Activated T-helper 2 cell treated with anti-CD3 and anti-CD28 coated beads, Interferon-gamma antibody, Interleukin-2, Interleukin-4, amounts not matched to agents 10 μg/mL and 5 μg/mL and 100 μg/mL, durations not matched to agents 14 hours and 24 hours and 36 hours (primary cell): ENCODE measurements around the gene ZC2HC1C. TPM values are rescaled to one million over a fixed set of nuclear protein-coding genes. Genes with fewer than 3 reads are reported as not detected.
A peak's percentile ranks its signal among the peaks of the same experiment; 100 is the strongest.

Source experiments
- DNase-seq: peaks from one replicate; pipeline ENCODE4 v3.0.0; 2021; ENCODE audit warnings: low spot score
- H3K27ac Mint-ChIP-seq: one replicate; pipeline ENCODE4 v1.8.0; 2021; ENCODE audit warnings: mixed read lengths
- H3K27me3 Mint-ChIP-seq: one replicate; pipeline ENCODE4 v1.8.0; 2021; ENCODE audit warnings: low read depth, mixed read lengths
- H3K36me3 Mint-ChIP-seq: one replicate; pipeline ENCODE4 v1.8.0; 2021; ENCODE audit warnings: low read depth, mixed read lengths
- H3K4me1 Mint-ChIP-seq: one replicate; pipeline ENCODE4 v1.8.0; 2021; ENCODE audit warnings: low read depth, mixed read lengths
- H3K4me3 Mint-ChIP-seq: one replicate; pipeline ENCODE4 v1.8.0; 2021; ENCODE audit warnings: low read depth, mild to moderate bottlenecking, moderate library complexity, mixed read lengths
- H3K9me3 Mint-ChIP-seq: one replicate; pipeline ENCODE4 v1.8.0; 2021; ENCODE audit warnings: mixed read lengths
- intact Hi-C: fragments of 100-400 bp; cut with micrococcal nuclease; formaldehyde crosslinking; loops from one replicate; pipeline ENCODE4 v1.15.1; 2023
- total RNA-seq: library from RNA; stranded (reverse); gene quantifications from 2 replicates; pipeline ENCODE4 v1.2.3, GENCODE V29; 2022

The ZC2HC1C gene
- total RNA-seq: 0.94 and 1.5 TPM in 2 replicates

GRCh38 chr14:75069121-75069810 is at the start of gene ZC2HC1C:
ZC2HC1C (plus strand) TSS chr14:75069641; CDS start chr14:75070574, 933 bp downstream.
- Mint-ChIP-seq H3K9me3 (no peaks in the 10 kb centered on the region), H3K4me1 (peaks cover 5% of the 10 kb centered on the region), H3K4me3 (peak within 1 kb of the TSS; percentile 23), H3K27me3 (no peaks in the 10 kb centered on the region), H3K36me3 (no peaks in the 10 kb centered on the region), H3K27ac (peak within 1 kb of the TSS; percentile 34)
- DNase-seq: peak; percentile 66
- intact Hi-C loops: no loop called here

- H3K36me3 Mint-ChIP-seq: peaks cover 46% of the 10 kb centered on the region
- DNase-seq: no peak
- no peaks in the 10 kb centered on the region for H3K27me3 Mint-ChIP-seq
- no peak overlapping the region for H3K27ac Mint-ChIP-seq
- H3K4me3 Mint-ChIP-seq: no peak overlapping the region
- H3K4me1 Mint-ChIP-seq: no peaks in the 10 kb centered on the region
- intact Hi-C loops: no loop called here
- H3K9me3 Mint-ChIP-seq: no peaks in the 10 kb centered on the region
Observed at GRCh38 chr14:75022655-75023054, 46.8 kb upstream of the ZC2HC1C start.

- Mint-ChIP-seq H3K4me1 (no peaks in the 10 kb centered on the region), H3K36me3 (peaks cover 48% of the 10 kb centered on the region), H3K4me3 (no peak overlapping the region), H3K27me3 (no peaks in the 10 kb centered on the region), H3K27ac (no peak overlapping the region), H3K9me3 (no peaks in the 10 kb centered on the region)
- intact Hi-C loops: no loop called here
- no peak for DNase-seq
Observed at GRCh38 chr14:75023108-75023507, 46.3 kb upstream of the ZC2HC1C start.

GRCh38 chr14:75025082-75025481 is 44.4 kb upstream of the ZC2HC1C start:
- Mint-ChIP-seq H3K9me3 (no peaks in the 10 kb centered on the region), H3K4me1 (no peaks in the 10 kb centered on the region), H3K4me3 (no peak overlapping the region), H3K27ac (no peak overlapping the region), H3K36me3 (peaks cover 41% of the 10 kb centered on the region), H3K27me3 (no peaks in the 10 kb centered on the region)
- DNase-seq: no peak
- intact Hi-C loops: no loop called here

- H3K27ac Mint-ChIP-seq: no peak overlapping the region
- no peak for DNase-seq
- intact Hi-C loops: no loop called here
- H3K36me3 Mint-ChIP-seq: peaks cover 44% of the 10 kb centered on the region
- no peaks in the 10 kb centered on the region for H3K9me3 Mint-ChIP-seq
- no peaks in the 10 kb centered on the region for H3K4me1 Mint-ChIP-seq
- no peak overlapping the region for H3K4me3 Mint-ChIP-seq
- no peaks in the 10 kb centered on the region for H3K27me3 Mint-ChIP-seq
Observed at GRCh38 chr14:75025876-75026275, 43.6 kb upstream of the ZC2HC1C start.

- Mint-ChIP-seq H3K27ac (no peak overlapping the region), H3K4me1 (no peaks in the 10 kb centered on the region), H3K27me3 (no peaks in the 10 kb centered on the region), H3K9me3 (no peaks in the 10 kb centered on the region), H3K4me3 (no peak overlapping the region), H3K36me3 (peaks cover 42% of the 10 kb centered on the region)
- intact Hi-C loops: no loop called here
- no peak for DNase-seq
Observed at GRCh38 chr14:75030147-75030546, 39.3 kb upstream of the ZC2HC1C start.

- H3K4me3 Mint-ChIP-seq: no peak overlapping the region
- H3K9me3 Mint-ChIP-seq: no peaks in the 10 kb centered on the region
- no peaks in the 10 kb centered on the region for H3K27me3 Mint-ChIP-seq
- DNase-seq: no peak
- H3K4me1 Mint-ChIP-seq: no peaks in the 10 kb centered on the region
- intact Hi-C loops: no loop called here
- H3K36me3 Mint-ChIP-seq: peaks cover 53% of the 10 kb centered on the region
- H3K27ac Mint-ChIP-seq: no peak overlapping the region
Observed at GRCh38 chr14:75032939-75033338, 36.5 kb upstream of the ZC2HC1C start.

GRCh38 chr14:75040507-75040906 is 28.9 kb upstream of the ZC2HC1C start:
- Mint-ChIP-seq H3K4me3 (no peak overlapping the region), H3K9me3 (no peaks in the 10 kb centered on the region), H3K27me3 (no peaks in the 10 kb centered on the region), H3K4me1 (peaks cover 8% of the 10 kb centered on the region), H3K27ac (no peak overlapping the region), H3K36me3 (peaks cover 48% of the 10 kb centered on the region)
- intact Hi-C loops: no loop called here
- DNase-seq: no peak

- Mint-ChIP-seq H3K4me1 (peaks cover 10% of the 10 kb centered on the region), H3K27me3 (no peaks in the 10 kb centered on the region), H3K27ac (no peak overlapping the region)
Observed at GRCh38 chr14:75040959-75041358, 28.5 kb upstream of the ZC2HC1C start.

GRCh38 chr14:75041613-75042012 is 27.8 kb upstream of the ZC2HC1C start:
- Mint-ChIP-seq H3K27me3 (no peaks in the 10 kb centered on the region), H3K27ac (no peak overlapping the region), H3K9me3 (no peaks in the 10 kb centered on the region), H3K4me3 (no peak overlapping the region), H3K4me1 (peaks cover 12% of the 10 kb centered on the region), H3K36me3 (peaks cover 49% of the 10 kb centered on the region)
- no peak for DNase-seq
- intact Hi-C loops: no loop called here

More at GRCh38 chr14:75040959-75041358, 28.5 kb upstream of the ZC2HC1C start:
- Mint-ChIP-seq H3K36me3 (peaks cover 48% of the 10 kb centered on the region), H3K9me3 (no peaks in the 10 kb centered on the region), H3K4me3 (no peak overlapping the region)
- DNase-seq: no peak
- intact Hi-C loops: no loop called here

GRCh38 chr14:75042035-75042434 is 27.4 kb upstream of the ZC2HC1C start:
- H3K27ac Mint-ChIP-seq: no peak overlapping the region
- no peaks in the 10 kb centered on the region for H3K9me3 Mint-ChIP-seq
- peaks cover 49% of the 10 kb centered on the region for H3K36me3 Mint-ChIP-seq
- intact Hi-C loops: no loop called here
- DNase-seq: no peak
- H3K4me1 Mint-ChIP-seq: peaks cover 16% of the 10 kb centered on the region
- H3K4me3 Mint-ChIP-seq: no peak overlapping the region
- H3K27me3 Mint-ChIP-seq: no peaks in the 10 kb centered on the region

GRCh38 chr14:75044322-75044721 is 25.1 kb upstream of the ZC2HC1C start:
- Mint-ChIP-seq H3K9me3 (no peaks in the 10 kb centered on the region), H3K4me3 (no peak overlapping the region), H3K27me3 (no peaks in the 10 kb centered on the region), H3K27ac (peak overlapping the region; percentile 42), H3K36me3 (peaks cover 65% of the 10 kb centered on the region), H3K4me1 (peaks cover 29% of the 10 kb centered on the region)
- DNase-seq: no peak
- intact Hi-C loops: no loop called here

GRCh38 chr14:75044752-75045151 is 24.7 kb upstream of the ZC2HC1C start:
- Mint-ChIP-seq H3K4me1 (peaks cover 32% of the 10 kb centered on the region), H3K9me3 (no peaks in the 10 kb centered on the region), H3K4me3 (no peak overlapping the region), H3K36me3 (peaks cover 69% of the 10 kb centered on the region), H3K27ac (no peak overlapping the region), H3K27me3 (no peaks in the 10 kb centered on the region)
- intact Hi-C loops: loop anchor here (5.0 kb wide), 1 partner anchor 32 kb away; no protein-coding TSS in a partner anchor
- DNase-seq: no peak
